CD4-positive, alpha-beta T cell treated with Interleukin-6 at 100 ng/mL for 8 hours (primary cell): Measurements from ENCODE around the gene CLCA1.
A peak's percentile ranks its signal among the peaks of the same experiment; 100 is the strongest.

Experiments used
- DNase-seq: peaks from one replicate; pipeline ENCODE4 v3.0.0-alpha.2; 2020; ENCODE audit warnings: mixed read lengths, low spot score

Gene CLCA1

DNA sequence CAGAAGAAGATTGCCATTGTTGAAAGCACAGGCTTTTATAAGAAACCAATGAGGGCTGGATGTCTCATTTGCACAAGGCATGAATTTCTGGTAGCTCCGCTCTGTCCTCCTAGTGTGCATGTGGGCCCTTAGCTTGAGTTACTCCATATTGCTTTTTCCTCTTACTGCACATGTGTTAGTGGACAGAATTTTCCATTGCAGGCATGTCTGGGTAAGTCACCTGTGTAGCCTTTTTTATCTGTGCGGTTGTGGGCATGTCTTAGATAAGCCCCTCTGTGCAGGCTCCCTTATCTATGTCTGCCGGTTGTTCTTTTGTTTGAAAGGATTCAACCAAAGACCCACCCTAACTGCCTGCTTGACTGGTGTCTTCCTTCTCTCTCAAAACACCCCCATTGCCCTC, 7.2 kb upstream of the CLCA1 start:
- no peak for DNase-seq

DNA sequence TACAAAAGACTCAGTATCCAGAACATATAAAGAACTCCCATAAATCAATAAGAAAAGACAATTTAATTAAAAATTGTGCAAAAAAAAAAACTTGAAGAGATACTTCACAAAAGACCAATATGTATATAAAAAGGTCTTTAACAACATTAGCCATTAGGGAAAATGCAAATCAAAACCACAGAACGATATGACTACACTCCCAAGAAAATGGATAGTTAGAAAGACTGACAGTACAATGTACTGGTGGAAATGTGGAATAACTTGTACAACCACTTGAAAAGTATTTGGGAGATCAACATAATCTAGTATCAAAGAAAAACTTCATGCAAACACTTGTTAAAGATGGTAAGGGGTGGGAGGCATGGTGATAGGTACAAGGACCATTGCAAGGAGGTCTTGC, 3.9 kb upstream of the CLCA1 start:
- no peak for DNase-seq

DNA sequence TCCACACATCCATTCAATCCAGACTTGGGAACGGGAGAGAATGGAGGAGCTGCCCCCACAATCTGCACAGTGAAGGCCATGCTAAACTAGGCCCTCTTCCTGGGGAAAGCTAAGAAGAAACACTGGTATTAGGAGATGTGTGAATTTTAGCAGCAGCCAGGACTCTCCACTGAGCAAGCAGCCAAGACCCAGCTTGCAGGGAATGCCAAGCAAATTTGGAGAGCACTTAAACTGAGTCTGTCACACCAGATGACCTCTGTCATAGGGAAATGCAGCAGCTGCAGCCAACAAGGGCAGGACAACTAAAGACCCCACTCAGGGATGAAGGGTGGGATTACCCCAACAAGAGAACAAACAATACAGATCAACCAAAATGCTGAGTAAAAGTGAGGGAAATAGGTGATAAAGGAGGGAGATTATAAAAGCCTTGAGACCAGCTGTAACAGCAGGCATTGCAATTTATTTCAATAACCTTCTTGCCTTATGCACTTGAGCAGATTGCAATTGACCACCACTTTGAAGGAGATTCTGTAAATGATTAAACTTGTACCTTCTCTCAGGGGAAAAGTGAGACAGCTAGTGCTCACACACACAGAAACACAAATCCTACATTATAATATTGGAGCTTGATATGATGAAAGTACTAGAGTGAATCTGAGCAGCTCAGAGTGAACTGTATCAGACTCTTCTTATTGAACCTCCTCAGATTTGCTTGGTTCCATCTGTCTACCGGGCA, 2.5 kb upstream of the CLCA1 start:
- no peak for DNase-seq

DNA sequence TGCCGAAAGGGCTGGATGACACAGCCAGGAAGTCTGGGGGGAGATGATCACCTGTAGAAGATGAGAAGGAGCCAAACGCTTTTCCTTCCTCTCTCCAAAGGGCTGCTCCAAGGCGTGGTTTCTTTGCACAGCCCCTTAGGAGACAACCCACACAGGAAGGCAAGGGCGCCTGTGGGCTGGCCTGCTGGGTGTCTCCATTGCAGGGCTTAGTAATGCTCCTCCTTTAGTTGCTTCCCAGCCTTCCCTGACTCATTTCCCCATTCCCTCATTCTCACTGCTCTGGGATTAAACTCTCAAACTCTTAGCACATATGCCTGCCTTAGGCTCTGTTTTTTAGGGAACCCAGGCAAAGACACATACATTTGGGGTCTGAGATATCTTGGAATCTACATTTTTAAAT, 1.7 kb upstream of the CLCA1 start:
- no peak for DNase-seq

DNA sequence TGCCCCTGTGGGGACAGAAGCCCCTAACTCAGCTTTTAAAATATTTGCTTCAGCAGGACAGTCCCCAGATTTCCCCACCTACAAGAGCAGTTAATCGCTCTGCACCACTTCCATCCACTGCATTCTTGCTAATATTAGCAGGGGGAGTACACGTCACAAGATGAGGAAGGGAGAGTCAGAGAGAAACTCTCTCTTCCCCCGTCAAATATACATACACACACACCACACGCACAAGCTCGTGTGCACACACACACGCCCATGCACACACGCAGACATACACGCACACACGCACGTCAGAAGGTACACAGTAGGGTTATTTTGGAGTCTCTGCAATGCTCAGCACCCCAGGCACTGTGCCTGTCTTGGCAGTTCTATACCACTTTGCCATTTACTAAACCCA, 2.1 kb downstream of the CLCA1 start:
- DNase-seq: no peak

DNA sequence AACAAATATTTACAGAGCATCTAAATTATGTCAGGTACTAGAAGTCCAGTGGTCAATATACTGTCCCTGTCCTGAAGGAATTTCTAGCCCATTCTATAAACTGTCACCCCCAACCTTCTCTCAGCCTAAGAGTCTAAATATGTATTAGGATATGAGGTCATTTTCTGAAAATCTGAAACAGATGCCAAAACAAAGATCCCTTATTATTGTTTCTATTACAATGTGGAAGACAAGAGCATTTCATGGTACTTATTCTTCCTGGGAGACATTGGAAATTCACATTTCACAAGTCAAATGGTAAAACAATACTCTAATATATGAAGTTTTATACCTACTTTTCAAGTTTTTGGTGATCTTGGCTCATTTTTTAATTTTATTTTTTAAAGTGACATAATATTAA, 2.6 kb downstream of the CLCA1 start:
- DNase-seq: no peak

DNA sequence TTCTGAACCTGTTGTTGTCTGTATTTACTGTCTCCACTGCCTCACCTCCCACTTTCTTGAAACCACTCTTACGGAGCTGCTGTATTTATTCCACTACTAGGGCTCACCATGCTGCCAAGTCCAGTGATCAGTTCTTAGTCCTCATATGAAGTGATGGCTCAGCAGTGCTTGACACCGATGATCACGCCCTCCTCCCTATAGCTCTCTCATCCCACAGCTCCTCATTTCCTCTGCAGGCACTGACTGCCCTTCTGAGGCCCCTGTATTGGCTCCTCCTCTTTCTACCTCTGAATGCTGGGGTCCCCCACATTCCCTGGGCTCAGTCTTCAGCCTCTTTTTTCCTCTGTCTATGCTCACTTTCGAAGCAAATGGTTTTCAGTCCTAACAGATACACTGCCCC, 3.4 kb downstream of the CLCA1 start:
- no peak for DNase-seq

DNA sequence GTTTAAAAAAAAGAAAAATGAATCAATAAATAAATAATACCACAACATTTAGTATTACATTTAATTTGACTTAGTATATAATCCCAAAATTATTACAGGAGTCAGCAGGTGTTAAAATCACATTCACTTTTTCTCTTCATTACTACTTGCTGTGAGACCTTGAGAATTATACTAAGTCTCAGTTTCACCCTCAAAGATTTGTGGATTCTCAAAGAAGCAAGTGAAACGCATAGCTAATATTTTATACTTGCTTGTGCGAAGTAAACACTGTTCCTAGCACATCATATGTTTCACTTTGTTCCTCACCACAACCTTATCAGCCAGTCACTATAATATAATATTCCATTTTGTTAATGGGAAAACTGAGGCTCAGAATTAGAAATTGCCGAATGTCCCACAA, 4.0 kb downstream of the CLCA1 start:
- no peak for DNase-seq

DNA sequence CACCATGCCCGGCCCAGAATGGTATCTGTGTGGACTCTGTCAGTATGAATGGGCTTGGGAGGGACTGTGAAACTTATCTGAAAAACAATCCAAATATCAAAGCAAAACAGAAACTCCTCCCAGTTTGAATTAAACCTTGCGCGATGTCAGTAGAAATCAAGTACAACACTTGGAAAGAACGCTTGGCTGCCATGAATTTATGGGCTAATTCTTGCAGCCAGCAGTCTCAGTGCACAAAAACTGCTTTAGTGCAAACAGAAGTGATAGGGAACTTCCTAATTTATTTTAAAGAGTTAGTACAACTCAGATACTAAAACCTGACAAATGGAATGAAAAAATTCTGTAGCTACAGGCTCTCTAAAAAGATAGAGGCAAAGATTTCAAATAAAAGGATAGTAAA, 8.5 kb downstream of the CLCA1 start:
- DNase-seq: no peak

DNA sequence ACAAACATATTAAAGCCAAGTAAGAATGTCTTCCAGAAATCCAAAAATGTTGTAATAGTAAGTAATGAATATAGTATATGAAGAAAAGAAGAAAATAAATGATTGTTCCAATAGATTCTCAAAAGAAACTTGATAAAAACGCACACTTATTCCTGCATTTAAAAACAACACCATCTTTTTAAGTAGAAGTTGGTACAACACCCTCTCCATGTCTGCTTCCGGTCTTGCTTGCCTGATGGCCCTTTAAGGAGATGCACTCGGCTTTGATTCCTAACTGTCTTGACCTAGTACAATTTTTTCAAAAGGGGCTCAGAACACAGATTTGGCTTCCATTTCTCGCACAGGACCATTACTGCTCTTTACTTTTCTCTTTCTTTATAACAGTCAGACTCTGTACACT, 9.0 kb downstream of the CLCA1 start:
- DNase-seq: no peak

DNA sequence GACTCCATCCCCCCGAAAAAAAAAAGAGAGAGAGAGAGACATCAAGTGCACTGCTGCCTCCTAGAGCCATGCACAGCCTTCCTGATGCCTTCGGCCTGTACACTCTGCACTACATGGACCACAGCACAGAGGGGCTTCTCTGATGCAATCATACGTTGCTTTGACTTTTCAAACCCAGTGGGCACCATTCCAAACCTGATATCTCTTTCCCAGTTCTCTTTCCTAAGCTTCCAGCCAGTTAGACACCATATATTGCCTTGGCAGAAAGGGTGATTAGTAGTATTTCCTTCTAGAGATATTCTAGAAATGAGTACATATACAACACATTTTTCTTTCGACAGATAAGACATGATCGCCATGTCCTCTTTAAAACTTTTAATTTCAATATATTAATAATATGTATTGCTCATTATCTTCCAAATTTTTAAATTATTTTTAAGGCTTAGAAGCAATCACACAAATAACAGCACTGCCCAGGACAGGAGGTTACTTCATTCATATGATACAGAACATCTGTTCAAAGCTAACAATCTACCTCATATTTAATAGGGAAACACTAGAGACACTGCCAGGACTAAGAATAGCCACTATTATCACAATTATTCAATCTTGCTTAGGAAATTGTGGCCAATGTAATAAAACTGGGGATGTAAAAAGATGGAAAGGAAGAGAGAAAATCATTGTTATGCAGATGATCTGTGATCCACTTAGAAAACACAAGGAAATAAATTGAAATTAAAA, 9.9 kb downstream of the CLCA1 start:
- no peak for DNase-seq

DNA sequence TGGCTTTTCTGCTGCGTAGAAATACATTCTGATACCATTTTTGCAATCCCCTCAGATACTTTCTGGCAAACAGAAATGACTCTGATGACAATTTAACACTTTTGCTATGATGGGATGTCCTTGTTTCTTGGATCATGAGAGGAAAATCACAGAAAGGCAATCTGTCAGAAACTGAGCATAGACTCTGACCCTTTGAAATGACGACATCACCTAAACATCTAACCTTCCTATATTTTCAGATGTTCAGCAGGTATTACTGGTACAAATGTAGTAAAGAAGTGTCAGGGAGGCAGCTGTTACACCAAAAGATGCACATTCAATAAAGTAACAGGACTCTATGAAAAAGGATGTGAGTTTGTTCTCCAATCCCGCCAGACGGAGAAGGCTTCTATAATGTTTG, 13.2 kb downstream of the CLCA1 start:
- no peak for DNase-seq

DNA sequence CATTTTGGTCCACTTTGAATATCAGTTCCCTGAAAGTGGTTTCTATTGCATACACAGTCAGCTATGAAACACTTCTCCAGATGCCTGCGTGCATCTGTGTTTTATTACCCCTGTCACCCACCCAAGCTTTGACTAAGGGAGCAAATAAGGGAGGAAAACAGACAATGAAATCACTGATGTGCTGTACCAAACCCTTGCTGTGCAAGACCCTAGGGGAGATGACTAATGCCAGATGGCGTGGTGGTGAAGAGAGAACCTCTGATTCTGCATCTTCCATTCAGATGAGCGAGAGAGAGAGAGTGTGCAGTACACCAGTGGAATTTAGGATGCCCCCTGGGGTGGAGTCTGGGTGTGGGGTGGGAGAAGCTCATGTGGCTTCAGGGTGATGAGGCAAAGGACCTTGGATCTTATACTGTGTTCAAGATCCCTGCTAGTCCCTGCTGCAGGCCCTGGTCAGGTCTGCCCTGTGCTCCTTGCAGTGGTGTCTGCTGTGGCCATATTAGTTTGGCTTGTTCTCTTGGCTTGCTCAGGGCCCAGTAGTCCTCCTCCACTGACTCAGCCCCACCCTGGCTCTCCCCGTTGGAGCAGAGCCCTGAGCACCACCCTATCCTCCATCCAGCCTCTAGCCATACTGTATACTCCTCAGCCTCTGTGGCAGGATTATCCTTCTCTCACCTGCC, 18.5 kb downstream of the CLCA1 start:
- DNase-seq: no peak

DNA sequence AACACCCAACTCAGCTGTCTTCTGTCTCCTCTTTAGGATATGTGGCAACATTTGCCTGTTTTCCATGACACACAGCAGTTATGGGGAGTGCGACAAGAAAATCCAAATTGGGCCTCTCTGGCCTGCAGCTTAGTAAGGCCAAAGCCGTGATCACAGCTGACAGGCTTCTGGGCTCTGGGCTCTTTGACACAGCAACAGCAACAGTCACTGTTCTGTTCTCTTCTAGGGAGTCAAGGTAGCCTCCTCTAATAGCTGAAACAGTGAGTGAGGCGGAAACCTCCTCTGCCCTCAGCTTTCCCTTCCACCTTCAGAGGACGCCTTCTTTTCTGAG, 19.0 kb downstream of the CLCA1 start:
- no peak for DNase-seq

DNA sequence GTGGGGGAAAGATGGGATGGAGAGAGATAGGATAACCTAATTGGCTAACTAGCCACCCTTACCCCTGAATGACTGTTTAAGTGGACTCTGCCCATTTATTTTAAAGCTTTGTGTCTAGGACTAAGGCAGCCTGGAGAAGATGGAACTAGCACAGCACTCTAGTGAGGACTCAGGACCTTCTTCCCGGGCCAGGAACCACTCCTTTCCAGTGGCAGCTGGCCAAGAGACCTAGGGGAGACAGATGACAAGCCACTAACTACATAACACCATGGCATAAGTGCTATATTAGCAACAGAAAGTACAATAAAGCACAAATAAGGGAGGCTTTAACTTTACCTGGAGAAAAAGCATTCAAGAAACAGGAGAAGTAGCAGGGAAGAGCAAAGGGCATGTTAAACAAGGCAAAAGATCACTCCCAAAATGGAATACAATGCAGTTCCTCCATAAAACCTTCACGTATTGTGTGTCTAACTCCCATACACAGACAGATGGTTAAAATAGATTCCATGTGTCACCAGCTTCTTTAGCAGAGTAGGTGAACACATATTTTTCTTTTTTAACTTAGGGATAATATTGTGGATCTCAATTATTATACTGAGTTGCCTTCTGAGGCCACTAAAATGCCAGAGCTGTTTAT, 20.6 kb downstream of the CLCA1 start:
- DNase-seq: no peak

DNA sequence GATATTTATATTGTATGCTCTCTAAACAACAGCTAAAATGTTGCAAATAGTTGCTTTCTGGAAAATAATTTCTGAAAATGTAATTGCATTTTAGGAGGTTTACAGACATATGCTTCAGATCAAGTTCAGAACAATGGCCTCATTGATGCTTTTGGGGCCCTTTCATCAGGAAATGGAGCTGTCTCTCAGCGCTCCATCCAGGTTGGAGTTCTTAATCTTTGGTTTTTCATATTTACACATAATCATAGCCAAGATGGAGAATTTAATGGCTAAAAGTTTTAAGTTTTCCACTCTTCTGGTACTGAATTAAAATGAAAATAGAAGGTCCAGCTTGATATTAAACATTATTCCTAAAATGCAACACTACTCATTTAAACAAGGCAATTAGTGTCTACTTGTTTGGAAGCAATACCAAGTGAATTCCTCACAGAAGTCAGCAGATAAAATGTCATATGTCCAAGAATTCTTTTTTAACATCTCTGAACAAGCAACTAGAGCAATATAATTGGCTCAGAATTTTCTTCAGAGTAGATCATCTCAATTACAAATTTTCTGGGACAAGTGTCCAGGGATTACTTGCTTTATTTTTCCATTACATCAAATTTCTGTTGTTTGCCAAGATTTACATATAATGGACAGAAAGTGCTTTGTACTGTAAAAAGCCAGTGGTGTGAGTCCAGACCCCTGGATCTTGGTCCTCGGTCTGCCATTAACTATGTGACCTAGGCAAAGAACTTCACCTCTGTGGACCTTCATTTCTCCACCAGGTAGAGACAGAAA, 22.6 kb downstream of the CLCA1 start:
- DNase-seq: no peak

DNA sequence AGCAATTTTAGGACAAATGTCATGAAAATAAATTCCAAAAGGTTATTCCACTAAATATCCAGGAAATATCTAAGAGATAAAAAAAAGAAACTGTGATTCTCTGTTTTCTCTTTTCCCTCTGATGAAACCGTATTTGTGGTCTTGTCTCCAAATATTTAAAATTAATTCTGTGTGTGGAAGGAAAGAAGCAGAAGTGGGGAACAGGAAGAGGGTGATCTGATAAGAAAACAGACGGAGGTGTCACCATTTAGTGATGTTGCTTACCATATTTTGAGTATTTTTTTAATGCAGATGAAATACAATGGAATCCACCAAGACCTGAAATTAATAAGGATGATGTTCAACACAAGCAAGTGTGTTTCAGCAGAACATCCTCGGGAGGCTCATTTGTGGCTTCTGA, 29.6 kb downstream of the CLCA1 start:
- no peak for DNase-seq

DNA sequence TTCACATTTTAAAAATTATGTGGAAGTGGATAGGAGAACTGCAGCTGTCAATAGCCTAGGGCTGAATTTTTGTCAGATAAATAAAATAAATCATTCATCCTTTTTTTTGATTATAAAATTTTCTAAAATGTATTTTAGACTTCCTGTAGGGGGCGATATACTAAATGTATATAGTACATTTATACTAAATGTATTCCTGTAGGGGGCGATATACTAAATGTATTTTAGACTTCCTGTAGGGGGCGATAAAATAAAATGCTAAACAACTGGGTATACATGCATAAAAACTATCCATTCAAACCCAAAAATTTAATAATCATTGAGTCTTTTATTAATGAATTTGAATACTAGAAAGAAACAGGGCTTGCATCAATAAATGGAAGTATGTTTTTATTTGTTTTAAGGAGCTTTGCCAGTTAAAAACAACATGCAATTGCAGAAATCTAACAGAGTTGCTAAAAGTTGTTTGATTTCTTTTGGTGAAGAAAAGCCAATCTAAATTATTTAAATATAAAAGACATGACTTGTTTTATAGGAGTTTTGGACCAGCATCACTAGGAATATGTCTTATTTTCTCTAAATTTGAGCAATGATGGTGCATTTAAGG, 31.4 kb downstream of the CLCA1 start:
- peak; percentile 45 for DNase-seq

DNA sequence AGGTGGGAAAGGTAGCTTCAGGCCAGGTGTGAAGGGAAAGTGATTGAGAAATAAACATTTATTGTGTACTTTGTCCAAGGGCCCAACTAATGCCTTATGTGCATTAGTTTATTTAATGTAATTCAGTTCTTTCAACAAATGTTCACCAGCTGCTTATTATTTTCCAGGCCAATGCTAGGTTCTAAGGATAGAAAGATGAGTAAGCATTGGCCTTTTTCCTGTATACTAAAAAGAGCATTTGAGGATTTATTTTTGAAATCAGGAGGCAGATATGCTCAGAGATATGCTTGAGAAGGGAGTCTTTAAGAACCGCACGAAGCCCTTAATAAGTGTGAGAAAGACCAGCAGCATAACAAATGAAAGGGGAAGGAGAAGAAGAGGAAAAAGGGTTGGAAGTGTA, 32.0 kb downstream of the CLCA1 start:
- DNase-seq: no peak

DNA sequence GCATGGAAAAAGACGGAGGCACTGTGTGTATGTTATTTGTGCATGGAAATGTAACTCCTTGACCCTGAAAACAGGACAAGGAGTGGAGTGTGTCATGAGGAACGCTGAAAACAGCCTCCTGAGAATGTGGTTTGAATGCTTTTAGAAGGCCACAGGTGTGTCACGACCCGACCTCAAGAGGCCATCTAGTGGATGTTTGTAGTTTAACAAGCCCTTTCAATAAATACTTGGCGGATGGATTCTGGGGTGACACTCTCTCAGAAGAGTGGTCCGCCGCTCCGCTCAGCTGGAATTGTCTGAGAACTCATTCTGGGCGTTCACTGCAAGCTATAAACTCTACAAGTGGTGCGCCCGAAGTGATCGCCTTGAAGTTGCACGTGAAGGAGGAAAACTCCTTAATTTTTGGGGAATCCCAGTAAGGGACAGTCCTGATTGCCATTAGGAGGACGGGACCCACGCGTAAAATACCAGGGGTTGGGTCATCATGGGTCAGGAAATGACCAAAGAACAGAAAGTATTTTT, 33.5 kb downstream of the CLCA1 start:
- peak; percentile 54 for DNase-seq

DNA sequence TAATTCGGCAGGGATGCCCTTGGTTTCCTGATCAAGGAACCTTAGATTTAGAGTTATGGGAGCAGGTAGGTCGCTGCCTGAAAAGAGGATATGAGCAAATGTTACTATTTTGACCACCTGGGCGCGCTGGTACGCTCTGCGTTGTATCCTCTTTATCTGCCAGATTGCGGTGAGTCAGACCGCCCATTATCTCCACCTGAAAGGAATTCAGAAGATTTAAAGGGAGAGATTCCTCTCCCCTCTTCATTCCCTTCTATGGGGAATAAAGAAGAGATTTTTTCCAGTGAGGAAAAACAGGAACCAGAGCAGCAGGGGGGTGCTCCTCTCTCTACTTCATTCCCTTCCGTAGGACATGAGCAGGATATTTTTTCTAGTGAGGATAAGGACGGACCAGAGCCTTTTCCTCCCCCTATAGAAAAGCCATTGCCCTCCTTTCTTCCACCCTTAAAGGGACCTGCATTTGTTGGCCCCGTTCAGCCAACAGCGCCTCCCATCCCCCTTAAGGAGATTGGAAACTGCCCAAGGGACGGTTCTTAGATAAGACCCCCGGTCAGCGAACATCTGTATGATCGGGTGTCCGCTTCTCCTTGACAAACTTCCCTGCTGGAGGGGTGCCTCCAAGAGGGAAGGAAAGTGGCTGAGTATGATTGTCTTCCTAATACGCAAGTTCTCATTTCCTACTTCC, 34.1 kb downstream of the CLCA1 start:
- DNase-seq: no peak
